Measurements from ENCODE around the gene ERF.

- TF ChIP-seq POLR2A (IDR thresholded peaks at IDR 0.05; ENCODE audit: low read length) (no peak), GATA1 (IDR thresholded peaks at IDR 0.05; ENCODE audit: low read depth, low read length) (no peak)
Measured at GRCh38 chr19:42268704-42269477, 14.0 kb upstream of the ERF start, which contains the start of gene CIC.

Measured in erythroblast (primary cell).